ENCODE results near the gene AXL. TPM values are rescaled to one million over a fixed set of nuclear protein-coding genes. Genes with fewer than 3 reads are reported as not detected.
"Not testable (repeated sequence)": the region's sequence is repeated elsewhere in the genome, so short reads cannot be mapped to it uniquely, and the experiment has no call there.

Gene AXL
- polyA plus RNA-seq, 3 donors, result 30.4 to 39.5 (median 30.7) TPM

- no peak for DNase-seq
Measured at GRCh38 chr19:41203371-41203770, 15.7 kb upstream of the AXL start.

- peak; percentile 82 for DNase-seq
Measured at GRCh38 chr19:41204338-41204737, 14.7 kb upstream of the AXL start.

- DNase-seq, result no peak
Measured at GRCh38 chr19:41205995-41206394, 13.0 kb upstream of the AXL start.

GRCh38 chr19:41206456-41206855 lies 12.6 kb upstream of the AXL start:
- no peak for DNase-seq

- no peak for DNase-seq
Measured at GRCh38 chr19:41206926-41207750, 11.9 kb upstream of the AXL start.

GRCh38 chr19:41214161-41214560 lies 4.9 kb upstream of the AXL start:
- no peak for DNase-seq

- DNase-seq, result no peak
Measured at GRCh38 chr19:41217741-41218140, 1.3 kb upstream of the AXL start.

- no peak for DNase-seq
Measured at GRCh38 chr19:41218249-41218614, 791 bp upstream of the AXL start.

GRCh38 chr19:41219924-41220567 lies 1.0 kb downstream of the AXL start:
- DNase-seq, result no peak

- no peak for DNase-seq
Measured at GRCh38 chr19:41220811-41221210, 1.8 kb downstream of the AXL start.

- no peak for DNase-seq
Measured at GRCh38 chr19:41221514-41222205, 2.6 kb downstream of the AXL start.

- DNase-seq, result no peak
Measured at GRCh38 chr19:41222240-41222639, 3.2 kb downstream of the AXL start.

GRCh38 chr19:41223431-41224234 lies 4.6 kb downstream of the AXL start:
- no peak for DNase-seq

GRCh38 chr19:41224632-41225031 lies 5.6 kb downstream of the AXL start:
- DNase-seq, result no peak

GRCh38 chr19:41225238-41226052 lies 6.4 kb downstream of the AXL start:
- DNase-seq, result peak; percentile 58

GRCh38 chr19:41226053-41226873 lies 7.2 kb downstream of the AXL start:
- peak; percentile 68 for DNase-seq

GRCh38 chr19:41226874-41227390 lies 7.9 kb downstream of the AXL start:
- no peak for DNase-seq

GRCh38 chr19:41228486-41228885 lies 9.5 kb downstream of the AXL start:
- DNase-seq, result no peak

- DNase-seq, result not testable (repeated sequence)
Measured at GRCh38 chr19:41229338-41229737, 10.3 kb downstream of the AXL start.
